GM19324 (cell line): ENCODE data around the gene ZFAND3.

Experiments used
- ATAC-seq: cut with Tn5 transposase; IDR thresholded peaks from one replicate; pipeline ENCODE4 v1.9.1; 2021; ENCODE audit warnings: mild to moderate bottlenecking, moderate library complexity; ENCODE audit not compliant: unreplicated experiment, low FRiP score

ZFAND3 gene

GRCh38 chr6:37826188-37826587 lies 6.7 kb downstream of the ZFAND3 start:
- no peak for ATAC-seq

- no peak for ATAC-seq
Observed at GRCh38 chr6:37826993-37827392, 7.5 kb downstream of the ZFAND3 start.

GRCh38 chr6:37827603-37828265 lies 8.2 kb downstream of the ZFAND3 start:
- ATAC-seq: no peak

GRCh38 chr6:37830225-37830624 lies 10.7 kb downstream of the ZFAND3 start:
- ATAC-seq: no peak

GRCh38 chr6:37831457-37831856 lies 11.9 kb downstream of the ZFAND3 start:
- no peak for ATAC-seq

GRCh38 chr6:37835923-37836322 lies 16.4 kb downstream of the ZFAND3 start:
- no peak for ATAC-seq

GRCh38 chr6:37838219-37838921 lies 18.8 kb downstream of the ZFAND3 start:
- ATAC-seq: no peak

GRCh38 chr6:37840143-37840939 lies 20.8 kb downstream of the ZFAND3 start:
- no peak for ATAC-seq

- ATAC-seq: no peak
Observed at GRCh38 chr6:37840940-37841300, 21.4 kb downstream of the ZFAND3 start.

GRCh38 chr6:37845026-37845911 lies 25.7 kb downstream of the ZFAND3 start:
- ATAC-seq: no peak

- ATAC-seq: no peak
Observed at GRCh38 chr6:37845930-37846329, 26.4 kb downstream of the ZFAND3 start.

GRCh38 chr6:37847704-37848103 lies 28.2 kb downstream of the ZFAND3 start:
- no peak for ATAC-seq

GRCh38 chr6:37848371-37848770 lies 28.8 kb downstream of the ZFAND3 start:
- ATAC-seq: no peak

GRCh38 chr6:37850260-37850659 lies 30.7 kb downstream of the ZFAND3 start:
- no peak for ATAC-seq

GRCh38 chr6:37850728-37851285 lies 31.3 kb downstream of the ZFAND3 start:
- ATAC-seq: no peak

- ATAC-seq: no peak
Observed at GRCh38 chr6:37851997-37852524, 32.5 kb downstream of the ZFAND3 start.

- no peak for ATAC-seq
Observed at GRCh38 chr6:37856285-37856684, 36.8 kb downstream of the ZFAND3 start.

GRCh38 chr6:37858363-37858762 lies 38.8 kb downstream of the ZFAND3 start:
- ATAC-seq: no peak

- no peak for ATAC-seq
Observed at GRCh38 chr6:37860226-37860839, 40.8 kb downstream of the ZFAND3 start.

- ATAC-seq: no peak
Observed at GRCh38 chr6:37861452-37861851, 41.9 kb downstream of the ZFAND3 start.
